SK-N-SH treated with all-trans-retinoic acid at 6 μM for 48 hours (cell line): ENCODE results near the gene OR52B2.

Source experiments
- ARNTL ChIP-seq: fragments of 450-650 bp; formaldehyde crosslinking; IDR thresholded peaks from 2 replicates; pipeline ENCODE4 v1.5.0; 2020; ENCODE audit warnings: low read depth, mild to moderate bottlenecking, moderate library complexity, borderline replicate concordance
- BACH2 ChIP-seq: fragments of 250-450 bp; sonication (Bioruptor Pico); IDR thresholded peaks from 2 replicates; pipeline ENCODE4 v1.9.0; 2021; ENCODE audit warnings: mild to moderate bottlenecking, borderline replicate concordance
- CREB5 ChIP-seq: fragments of 250-450 bp; sonication (Bioruptor Pico); IDR thresholded peaks from 2 replicates; pipeline ENCODE4 v1.5.1; 2020; ENCODE audit warnings: low read depth, mild to moderate bottlenecking, moderate library complexity
- GLIS3 ChIP-seq: fragments of 250-450 bp; sonication (Bioruptor Pico); IDR thresholded peaks from 2 replicates; pipeline ENCODE4 v1.5.0; 2020; ENCODE audit warnings: mild to moderate bottlenecking, moderate library complexity
- OSR1 ChIP-seq: fragments of 250-450 bp; sonication (Bioruptor Pico); IDR thresholded peaks from 2 replicates; pipeline ENCODE4 v1.8.0; 2022; ENCODE audit warnings: moderate library complexity, mild to moderate bottlenecking, inconsistent platforms
- POU6F1 ChIP-seq: fragments of 250-450 bp; sonication (Bioruptor Pico); IDR thresholded peaks from 2 replicates; pipeline ENCODE4 v1.8.0; 2021; ENCODE audit warnings: low read depth, mild to moderate bottlenecking, moderate library complexity, borderline replicate concordance
- PPARA ChIP-seq: fragments of 250-450 bp; sonication (Bioruptor Pico); IDR thresholded peaks from 2 replicates; pipeline ENCODE4 v1.5.0; 2020; ENCODE audit warnings: mild to moderate bottlenecking, borderline replicate concordance
- RARB ChIP-seq: fragments of 250-450 bp; sonication (Bioruptor Pico); IDR thresholded peaks from 2 replicates; pipeline ENCODE4 v1.8.0; 2021; ENCODE audit warnings: mild to moderate bottlenecking, moderate library complexity
- SNAI2 ChIP-seq: fragments of 250-450 bp; sonication (Bioruptor Pico); IDR thresholded peaks from 2 replicates; pipeline ENCODE4 v1.5.0; 2020; ENCODE audit warnings: mild to moderate bottlenecking, moderate library complexity
- TCF4 ChIP-seq: fragments of 250-450 bp; sonication (Bioruptor Pico); IDR thresholded peaks from 2 replicates; pipeline ENCODE4 v1.8.0; 2021; ENCODE audit warnings: mild to moderate bottlenecking, moderate library complexity, borderline replicate concordance
- ZFP3 ChIP-seq: fragments of 250-450 bp; sonication (Bioruptor Pico); IDR thresholded peaks from 2 replicates; pipeline ENCODE4 v1.5.0; 2020; ENCODE audit warnings: mild to moderate bottlenecking, moderate library complexity
- ZFP30 ChIP-seq: fragments of 450-650 bp; formaldehyde crosslinking; IDR thresholded peaks from 2 replicates; pipeline ENCODE4 v1.5.0; 2022; ENCODE audit warnings: mild to moderate bottlenecking, moderate library complexity
- ZNF8 ChIP-seq: fragments of 450-650 bp; formaldehyde crosslinking; IDR thresholded peaks from 2 replicates; pipeline ENCODE4 v1.5.0; 2020; ENCODE audit warnings: mild to moderate bottlenecking, moderate library complexity
- TF ChIP-seq, protein P1 (sequence below): fragments of 250-450 bp; sonication (Bioruptor Pico); IDR thresholded peaks from 2 replicates; pipeline ENCODE4 v1.8.0; 2020; ENCODE audit warnings: mild to moderate bottlenecking, moderate library complexity, borderline replicate concordance

DNA sequence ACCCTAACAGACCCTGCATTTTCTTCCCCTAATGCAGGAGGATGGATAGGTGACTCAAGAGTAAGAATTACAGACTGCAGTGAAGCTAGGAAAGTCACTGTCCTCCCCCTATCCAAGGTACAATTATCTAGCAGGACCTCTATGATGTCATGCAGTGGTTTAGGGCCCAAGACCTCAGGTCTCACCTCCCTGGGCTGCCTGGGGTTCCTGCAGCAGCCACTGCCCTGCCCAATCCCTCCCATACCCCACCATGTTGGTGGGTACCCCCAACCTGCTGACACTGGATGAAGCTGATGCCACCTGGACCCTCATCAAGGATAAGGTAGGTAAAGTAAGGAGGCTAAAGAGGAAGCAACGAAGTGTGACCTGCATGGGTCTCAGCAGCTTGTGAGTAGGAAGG lies 35.2 kb upstream of the OR52B2 start, which contains the start of gene C11orf42:
- TF ChIP-seq ARNTL (CRISPR knock-in tag) (no peak), OSR1 (CRISPR knock-in tag) (no peak), POU6F1 (CRISPR knock-in tag) (no peak), RARB (CRISPR knock-in tag) (no peak), ZNF8 (CRISPR knock-in tag) (no peak), ZFP3 (CRISPR knock-in tag) (no peak), CREB5 (no peak), TCF4 (CRISPR knock-in tag) (no peak), SNAI2 (CRISPR knock-in tag) (no peak), BACH2 (CRISPR knock-in tag) (no peak), PPARA (CRISPR knock-in tag) (no peak), ZFP30 (CRISPR knock-in tag) (no peak), GLIS3 (no peak)
- TF ChIP-seq, protein P1, sequence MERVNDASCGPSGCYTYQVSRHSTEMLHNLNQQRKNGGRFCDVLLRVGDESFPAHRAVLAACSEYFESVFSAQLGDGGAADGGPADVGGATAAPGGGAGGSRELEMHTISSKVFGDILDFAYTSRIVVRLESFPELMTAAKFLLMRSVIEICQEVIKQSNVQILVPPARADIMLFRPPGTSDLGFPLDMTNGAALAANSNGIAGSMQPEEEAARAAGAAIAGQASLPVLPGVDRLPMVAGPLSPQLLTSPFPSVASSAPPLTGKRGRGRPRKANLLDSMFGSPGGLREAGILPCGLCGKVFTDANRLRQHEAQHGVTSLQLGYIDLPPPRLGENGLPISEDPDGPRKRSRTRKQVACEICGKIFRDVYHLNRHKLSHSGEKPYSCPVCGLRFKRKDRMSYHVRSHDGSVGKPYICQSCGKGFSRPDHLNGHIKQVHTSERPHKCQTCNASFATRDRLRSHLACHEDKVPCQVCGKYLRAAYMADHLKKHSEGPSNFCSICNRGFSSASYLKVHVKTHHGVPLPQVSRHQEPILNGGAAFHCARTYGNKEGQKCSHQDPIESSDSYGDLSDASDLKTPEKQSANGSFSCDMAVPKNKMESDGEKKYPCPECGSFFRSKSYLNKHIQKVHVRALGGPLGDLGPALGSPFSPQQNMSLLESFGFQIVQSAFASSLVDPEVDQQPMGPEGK (CRISPR knock-in tag), result no peak
